HUDEP-2 (cell line): ENCODE data around the gene CDKL1.
"Not testable (repeated sequence)": the region's sequence is repeated elsewhere in the genome, so short reads cannot be mapped to it uniquely, and the experiment has no call there.

Experiments
- DNase-seq, 76 experiments: peaks; one replicate each; lab custom pipeline; 2025; ENCODE audit not compliant: unreplicated experiment in 76 of 76; lab: John Stamatoyannopoulos, UW

The CDKL1 gene

DNA sequence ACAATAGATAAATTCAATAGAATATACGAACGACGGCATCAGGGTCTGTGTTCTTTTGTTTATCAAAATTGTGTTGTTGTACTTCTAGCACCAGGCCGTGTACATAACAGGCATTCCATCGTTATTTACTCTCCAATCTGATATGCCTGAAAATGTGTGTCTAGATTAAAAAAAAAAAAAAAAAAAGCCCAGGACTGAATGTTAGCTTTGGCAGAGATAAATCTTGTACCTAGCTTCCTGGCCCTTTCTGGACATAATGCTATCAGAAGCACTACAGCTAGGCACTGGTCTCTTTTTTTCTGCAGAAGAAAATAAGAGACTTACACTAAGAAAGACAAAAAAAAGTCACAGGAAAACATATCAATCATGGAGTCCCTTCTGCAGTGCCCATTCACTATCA, 37.0 kb downstream of the CDKL1 start:
- DNase-seq, result no peak

DNA sequence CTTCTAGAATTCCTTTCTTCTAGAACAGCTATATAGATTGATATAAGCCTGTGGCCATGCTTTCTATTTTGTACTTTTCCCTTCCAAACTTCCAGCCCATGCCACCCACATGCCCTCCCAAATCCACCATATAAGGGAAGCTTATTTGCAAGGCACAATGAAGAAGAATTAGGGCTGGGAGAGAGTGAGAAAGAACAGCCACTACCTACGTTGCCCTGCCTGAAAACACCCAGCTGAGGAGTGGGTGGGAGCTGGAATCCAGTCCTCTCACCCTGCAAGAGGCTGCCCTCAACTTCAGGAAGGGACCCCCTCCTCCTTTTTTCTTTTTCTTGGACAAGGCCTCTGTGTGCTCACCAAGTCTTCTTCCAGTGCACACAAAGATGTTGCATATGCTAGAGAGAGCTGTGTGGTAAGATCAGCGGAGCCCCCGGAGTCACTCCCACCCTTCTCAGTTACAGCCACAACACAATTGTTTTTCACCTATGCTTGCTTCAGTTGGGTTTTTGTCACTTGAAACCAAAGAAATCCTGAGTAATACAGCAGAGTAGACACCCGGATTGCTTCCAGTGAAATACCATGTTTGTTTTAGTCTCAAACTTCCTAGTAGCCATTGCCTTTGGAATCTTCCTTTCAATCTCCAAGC, 38.8 kb downstream of the CDKL1 start:
- DNase-seq, result no peak

DNA sequence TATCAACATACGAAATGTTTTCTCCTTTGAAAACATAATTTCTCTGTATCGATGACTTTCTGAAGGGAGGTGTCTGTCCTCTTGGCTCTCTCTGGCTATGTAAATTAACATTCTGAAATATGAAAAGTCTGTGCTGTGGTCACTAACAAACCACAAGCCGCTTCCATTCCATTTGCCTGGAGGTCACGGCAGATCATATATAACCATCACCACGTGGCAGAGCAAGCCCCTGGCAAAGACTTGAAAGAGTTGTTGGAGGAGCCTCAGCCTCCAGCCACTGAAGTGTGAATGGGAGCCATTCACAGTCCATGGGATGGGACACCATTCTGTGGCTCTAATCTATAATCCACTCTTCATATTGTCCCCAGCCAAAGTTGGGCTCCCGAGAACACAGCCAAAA, 39.6 kb downstream of the CDKL1 start:
- no peak for DNase-seq

DNA sequence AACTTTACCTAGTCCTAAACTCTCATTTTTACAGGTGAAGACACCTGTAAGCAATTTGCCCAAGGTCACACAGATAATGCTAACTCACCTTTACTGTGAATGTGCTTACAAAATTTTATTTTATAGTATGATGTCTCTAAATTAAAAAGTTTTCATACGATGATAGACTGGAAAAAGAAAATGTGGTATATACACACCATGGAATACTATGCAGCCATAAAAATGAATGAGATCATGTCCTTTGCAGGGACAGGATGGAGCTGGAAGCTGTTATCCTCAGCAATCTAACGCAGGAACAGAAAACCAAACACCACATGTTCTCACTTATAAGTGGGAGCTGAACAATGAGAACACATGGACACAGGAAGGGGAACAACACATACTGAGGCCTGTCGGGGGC, 40.4 kb downstream of the CDKL1 start:
- not testable (repeated sequence) for DNase-seq

DNA sequence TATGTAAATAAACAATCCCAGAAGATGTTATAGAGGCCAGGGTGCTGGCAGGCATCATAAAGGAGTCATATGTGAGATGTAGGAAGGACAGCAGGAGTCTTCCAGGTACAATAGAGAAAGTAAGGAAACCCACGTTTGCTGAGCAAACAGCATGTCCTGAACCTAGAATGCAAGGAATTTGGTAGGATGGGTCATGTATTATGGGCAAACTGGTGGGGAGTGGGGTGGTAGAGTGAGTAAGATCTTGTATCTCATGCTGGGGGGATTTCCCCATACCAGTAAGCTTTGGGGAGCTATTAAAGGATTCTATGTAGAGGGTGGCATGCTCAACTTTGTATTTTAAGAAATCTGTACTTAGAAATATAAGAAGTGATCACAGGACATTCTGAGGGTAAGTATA, 41.0 kb downstream of the CDKL1 start:
- no peak for DNase-seq

DNA sequence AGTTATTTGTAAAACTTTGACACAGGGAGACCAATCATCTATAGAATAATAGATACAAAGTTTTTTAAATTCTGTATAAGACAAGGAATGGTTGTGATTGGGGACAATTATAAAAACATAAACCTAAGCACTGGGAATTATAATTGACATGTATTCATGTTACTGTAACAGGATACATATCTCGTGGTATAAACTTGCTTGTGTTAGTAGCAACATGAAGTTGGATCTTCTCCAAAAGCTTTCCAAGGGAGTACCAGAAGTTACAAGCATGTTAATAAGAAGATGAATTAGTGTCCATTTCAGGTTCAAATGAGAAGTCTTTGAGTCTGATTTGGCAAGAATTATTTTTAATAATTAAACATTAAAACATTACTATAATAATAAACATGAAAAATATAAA, 42.2 kb downstream of the CDKL1 start:
- DNase-seq, result no peak

DNA sequence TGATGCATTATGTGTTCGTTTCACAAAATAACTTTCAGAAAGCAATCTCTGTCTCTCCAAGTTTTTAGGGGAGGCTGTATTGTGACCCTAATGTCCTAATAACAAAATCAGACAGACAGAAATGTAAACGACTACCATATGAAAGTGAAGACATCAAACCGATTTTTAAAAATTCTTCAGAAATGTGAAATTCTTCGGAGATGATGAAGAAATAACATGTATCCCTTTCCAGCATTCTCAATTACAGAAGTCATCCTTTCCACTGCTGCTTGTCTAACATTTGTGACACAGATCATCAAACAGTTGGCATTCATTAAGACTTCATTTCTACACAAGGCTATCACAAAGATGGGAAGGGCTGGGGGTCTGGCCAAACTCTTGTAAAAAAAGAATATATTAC, 43.6 kb downstream of the CDKL1 start:
- DNase-seq, result no peak

DNA sequence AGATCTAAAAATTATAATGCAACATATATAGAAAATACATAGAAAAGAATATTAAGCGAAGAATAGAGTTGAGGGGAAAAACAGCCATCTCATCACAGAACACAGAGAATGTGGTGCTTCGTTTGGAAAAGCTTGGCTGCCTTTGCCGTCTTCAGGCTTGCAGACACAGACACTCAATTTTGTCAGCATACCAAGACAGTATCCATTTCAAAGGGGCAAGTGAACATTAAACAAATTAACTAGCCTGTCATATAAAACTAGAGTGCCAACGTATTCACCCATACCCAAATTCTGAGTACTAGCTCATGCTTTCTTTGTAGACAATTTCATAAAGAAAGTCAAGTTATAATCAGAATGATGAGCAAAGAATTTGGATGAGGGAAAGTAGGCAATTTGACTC, 44.1 kb downstream of the CDKL1 start:
- DNase-seq, result no peak

DNA sequence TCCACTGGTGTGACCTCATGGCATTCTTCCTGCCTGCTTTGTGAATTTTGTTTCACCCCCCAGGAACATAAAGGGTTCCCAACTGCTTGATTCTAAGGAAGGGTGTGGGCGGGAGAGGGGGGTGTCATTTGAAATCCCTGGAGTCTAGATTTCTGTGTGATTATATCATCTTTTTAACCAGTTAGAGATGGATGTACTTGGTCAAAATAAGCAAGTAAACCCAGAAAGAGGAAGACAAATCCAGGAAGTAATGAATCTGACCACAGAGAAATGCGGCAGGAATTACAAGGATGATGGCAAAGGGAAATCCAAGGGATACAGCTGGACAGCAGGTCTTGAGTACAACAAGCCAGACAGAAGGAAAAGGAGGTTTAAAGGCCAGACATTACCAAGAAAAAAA, 45.7 kb downstream of the CDKL1 start:
- no peak for DNase-seq

DNA sequence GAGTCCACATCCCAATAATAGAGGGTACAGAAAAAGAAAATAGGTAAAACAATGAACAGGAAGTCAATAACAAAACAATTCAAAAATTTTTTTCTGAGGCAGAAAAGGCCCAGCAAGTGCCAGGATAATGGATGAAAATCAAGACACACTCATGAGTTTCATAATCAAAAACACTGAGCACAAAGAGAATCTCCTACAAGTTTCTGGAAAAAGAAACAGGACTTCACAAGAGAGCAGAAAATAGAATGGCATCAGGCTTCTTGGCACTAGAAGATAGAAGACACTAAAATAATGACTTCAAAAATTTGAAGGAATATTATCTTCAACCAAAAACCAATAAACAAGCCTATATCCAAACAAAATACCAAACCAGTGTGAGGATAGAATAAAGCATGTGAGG, 47.7 kb downstream of the CDKL1 start:
- DNase-seq, result no peak

DNA sequence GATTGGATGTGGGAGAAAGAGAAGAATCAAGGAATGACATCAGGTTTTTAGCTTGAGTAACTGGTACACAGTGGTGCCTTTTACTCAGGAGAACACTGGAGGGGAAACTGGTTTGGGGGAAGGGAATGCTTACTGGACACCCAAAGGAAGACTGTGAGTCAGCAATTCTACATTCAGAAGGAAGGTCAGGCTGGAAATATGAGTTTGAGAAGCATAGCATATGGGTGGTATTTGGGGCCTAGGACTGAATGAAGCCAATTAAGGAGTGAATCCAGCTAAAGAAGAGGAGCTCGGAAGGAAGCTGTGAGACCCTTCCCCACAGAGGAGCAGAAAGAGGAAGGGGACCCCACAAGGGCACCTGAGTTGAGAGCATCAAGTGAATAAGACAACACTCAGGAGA, 49.2 kb downstream of the CDKL1 start:
- DNase-seq, result no peak

DNA sequence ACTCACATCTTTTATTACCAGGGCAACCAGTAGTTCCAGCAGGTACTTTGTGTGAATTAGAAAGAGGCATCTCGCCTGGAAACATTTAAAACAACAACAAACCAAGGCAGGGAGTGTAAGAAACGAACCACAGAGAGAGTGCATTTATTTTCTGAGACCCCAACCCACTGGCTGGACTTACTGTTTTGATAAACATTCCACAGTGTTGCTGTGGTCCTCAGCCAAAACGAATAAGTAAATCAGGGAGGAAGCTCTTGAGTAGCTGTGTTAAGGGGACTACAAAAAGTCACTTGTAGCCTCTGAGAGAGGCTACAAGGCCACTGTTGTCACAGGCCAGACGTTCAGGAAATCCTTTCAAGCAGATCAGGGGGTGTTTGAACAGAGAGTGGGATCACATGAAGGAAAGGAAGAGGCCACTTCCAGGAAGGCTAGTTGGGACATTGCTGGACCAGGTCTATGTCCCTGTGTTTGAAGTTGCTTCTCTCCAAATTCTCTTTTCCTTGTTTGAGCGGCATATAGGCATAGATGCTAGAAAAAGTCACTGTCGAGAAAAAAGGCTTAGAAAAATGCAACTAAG, 50.7 kb downstream of the CDKL1 start:
- no peak for DNase-seq

DNA sequence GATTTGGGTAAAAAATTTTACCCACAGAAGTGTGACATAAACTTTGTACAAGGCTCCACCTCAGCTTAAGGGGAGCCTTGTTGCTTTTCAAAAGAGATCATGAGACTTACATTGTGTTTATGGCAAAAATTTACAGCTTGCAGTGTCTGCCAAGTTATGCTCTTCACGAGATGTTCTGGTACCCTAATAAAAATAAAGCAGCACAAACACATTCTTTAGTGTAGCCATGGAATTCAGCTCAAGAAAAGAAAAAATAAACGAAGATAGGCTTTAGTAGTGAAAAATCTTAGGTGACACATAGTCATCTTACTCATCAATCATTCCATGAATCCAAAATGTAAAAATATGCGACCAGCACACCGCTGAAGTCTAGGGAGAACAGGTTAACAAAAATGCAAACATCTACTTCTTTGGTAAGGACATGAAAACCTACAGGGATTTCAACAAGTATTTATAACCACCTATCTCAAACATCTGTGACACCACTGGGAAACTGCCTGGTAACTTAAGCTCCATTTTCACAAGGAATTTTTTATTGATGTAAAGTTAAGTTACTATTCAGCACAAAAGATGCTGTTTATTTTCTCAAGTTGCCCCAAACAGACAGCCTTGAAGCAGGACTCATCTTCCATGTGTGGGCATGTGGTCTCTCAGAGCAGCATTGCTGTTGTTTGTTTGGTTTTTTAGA, 51.7 kb downstream of the CDKL1 start:
- no peak for DNase-seq

DNA sequence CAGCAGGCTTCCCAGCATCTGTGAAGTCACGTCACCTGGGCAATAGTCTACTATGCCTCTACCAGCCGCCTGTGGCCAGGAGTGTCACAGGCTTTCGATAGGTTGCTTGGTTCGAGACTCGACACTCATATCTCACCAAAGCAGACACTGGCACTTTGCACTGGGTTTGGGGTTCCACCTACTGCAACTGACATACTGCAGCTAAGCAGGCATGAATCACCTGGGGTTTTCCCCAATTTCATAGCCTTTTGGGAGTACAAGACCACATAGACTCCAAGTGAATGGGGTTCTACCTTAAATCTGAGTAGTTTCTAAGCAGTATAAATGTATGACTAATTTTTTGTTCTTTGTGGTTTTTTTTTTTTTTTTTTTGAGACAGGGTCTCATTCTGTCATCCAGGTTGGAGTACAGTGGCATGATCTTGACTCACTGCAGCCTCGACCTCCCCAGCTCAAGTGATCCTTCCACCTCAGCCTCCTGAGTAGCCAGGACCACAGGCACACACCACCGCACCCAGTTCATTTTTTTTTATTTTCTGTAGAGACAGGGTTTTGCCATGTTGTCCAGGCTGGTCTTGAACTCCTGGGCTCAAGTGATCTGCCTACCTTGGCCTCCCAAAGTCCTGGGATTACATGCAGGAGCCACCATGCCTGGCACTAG, 52.4 kb downstream of the CDKL1 start:
- peak in 60 of 76 experiments; percentile 5 to 75 (median 38) for DNase-seq

DNA sequence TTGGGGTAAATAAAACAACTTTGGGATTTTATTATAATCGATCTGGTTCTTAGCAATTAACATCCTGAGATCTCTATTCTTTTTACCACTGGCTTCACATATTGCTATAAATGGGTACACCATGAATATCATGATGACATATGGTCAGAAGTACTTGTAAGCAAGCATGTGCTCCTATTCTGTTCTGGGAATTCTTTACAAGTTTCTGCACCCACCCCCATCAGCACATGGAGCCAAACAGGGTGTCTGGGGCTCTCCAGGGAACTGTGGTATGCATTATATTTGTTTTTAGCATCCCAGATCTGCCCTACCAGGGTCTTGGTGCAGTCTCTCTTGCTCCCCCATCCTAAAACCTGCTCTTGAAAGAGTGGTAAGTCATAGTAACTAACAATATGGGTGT, 53.2 kb downstream of the CDKL1 start:
- no peak for DNase-seq

DNA sequence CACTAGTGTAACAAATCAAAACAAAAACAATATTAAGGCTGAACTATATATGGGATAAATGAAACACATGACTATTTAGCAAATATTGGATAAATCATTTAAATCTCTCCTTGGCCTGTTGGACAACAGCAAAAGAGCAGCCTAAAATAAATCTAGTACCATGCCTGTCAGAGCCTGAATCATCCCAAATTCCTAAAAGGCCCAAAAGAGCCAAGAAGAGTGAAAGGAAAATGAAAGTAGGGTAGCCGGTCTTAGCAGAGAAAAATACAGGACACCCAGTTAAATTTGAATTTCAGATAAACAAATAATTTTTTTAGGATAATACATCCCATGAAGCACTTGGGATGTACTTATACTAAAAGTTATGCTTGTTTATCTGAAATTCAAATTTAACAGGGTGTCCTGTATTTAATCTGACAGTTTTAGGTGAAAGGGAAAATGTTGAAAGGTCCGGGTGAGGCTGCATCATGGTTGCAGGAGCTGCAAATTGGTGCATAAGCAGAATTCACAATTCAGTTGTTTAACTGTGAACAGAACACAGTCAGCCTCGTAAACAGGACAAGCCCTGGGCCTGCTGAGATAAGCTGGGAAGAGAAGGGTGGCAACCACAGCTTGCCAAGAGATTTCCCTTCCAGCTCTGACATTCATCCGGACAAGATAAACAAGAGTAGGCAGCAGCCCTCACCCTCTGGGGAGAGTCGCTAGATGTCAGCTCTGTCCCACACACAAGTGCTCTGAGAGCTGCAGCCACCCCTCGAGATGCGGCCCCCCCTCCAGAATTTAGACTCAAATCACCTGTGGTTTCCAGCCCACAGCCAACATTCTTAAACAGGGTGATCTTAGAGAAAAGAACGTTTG, 54.2 kb downstream of the CDKL1 start:
- DNase-seq, result peak in 74 of 76 experiments; percentile 21 to 96 (median 82)

DNA sequence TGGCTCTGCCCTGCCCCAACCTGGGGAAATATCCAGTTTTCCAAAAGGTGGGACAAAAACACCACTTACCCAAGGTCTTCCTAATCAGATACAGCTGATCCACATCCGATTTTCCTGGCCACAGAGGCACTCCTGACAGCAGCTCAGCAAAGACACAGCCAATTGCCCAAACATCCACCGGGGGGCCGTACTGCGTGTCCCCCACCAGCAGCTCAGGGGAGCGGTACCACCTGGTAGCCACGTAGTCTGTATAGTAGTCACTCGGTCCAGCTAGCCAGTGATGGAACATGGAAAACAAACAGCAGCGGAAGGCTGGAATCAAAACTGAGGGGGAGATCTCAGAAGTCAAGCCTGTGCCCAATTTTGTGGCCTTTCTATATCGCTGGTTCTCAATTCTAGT, 55.7 kb downstream of the CDKL1 start:
- DNase-seq, result peak in 1 of 76 experiments; percentile 13

DNA sequence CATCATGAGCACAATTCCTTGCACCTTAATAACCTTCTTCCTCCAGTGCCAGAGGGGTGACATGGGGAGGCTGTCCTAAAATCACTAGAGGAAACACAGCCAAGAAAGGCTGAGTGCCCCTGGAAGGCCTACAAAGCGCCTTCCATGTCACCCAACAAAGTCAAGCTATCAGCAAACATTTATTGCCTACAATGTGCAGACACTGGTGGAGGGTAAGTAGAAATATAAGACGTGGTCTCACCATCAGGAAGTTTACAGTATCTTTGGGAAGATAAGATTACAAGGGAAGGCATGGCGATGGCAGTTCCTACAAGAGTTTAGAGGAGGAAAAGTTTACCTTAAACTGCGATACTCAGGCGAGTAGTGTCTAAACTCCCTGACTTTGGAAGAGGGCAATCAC, 56.6 kb downstream of the CDKL1 start:
- DNase-seq, result no peak

DNA sequence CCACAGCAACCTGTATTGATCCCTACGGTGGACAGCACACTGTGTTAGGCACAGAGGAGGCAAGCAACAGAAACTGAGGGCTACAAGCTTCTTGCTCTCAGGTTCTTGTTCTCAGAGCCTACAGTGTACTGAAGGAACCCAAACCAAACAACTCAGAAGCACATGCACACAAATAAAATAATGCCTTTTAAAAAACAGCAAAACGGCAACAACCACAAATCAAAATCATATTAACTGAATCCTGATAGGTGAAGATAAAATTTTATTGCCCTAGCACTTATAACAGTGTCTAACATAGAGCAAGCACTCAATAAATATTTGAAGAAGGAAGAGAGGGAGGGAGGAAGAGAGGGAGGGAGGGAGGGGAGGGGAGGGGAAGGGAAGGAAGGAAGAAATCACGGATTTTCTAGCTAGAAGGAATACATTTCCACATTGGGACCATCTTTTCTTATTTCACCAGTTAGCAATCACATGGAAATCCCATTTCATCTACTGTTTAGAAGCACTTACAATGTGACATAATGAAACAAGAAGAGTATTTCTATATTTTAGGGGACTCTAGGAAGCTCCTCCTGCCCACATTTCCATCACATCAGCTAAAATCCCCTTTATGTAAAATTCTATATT, 57.4 kb downstream of the CDKL1 start:
- no peak for DNase-seq

DNA sequence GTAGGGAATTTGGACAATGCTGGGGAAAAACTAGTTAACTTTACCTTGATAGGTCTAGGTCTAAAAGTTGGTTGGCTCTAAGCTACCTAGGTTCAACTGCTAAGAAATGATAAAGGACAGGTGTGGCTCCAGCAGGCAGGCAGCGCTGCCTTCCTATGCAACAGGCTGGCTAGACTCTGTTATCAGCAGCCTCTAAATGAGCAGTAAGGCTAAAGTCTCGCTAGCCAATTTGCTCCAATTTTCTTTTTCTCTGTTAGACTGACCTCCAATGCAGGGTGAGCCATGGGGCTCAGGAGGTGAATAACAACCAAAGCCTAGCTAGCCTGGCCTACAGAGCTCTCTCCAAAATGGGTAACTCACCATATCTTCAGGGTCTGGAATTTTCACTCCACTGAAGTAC, 58.1 kb downstream of the CDKL1 start:
- no peak for DNase-seq
